H1 (cell line): ENCODE results near the gene ADAMTS17. TPM values are rescaled to one million over a fixed set of nuclear protein-coding genes. Genes with fewer than 3 reads are reported as not detected.

Experiments used
- CTCF ChIA-PET: fragments of 300-600 bp; sonication (Branson Sonifier 250); formaldehyde crosslinking; loops from one replicate; lab custom pipeline; 2021; ENCODE audit not compliant: partially characterized antibody; lab: Charles Lee
- POLR2A ChIA-PET: fragments of 300-600 bp; sonication (Branson Sonifier 250); formaldehyde crosslinking; loops from one replicate; lab custom pipeline; 2021; ENCODE audit warnings: inconsistent platforms; ENCODE audit not compliant: partially characterized antibody; lab: Charles Lee
- DNase-seq, 2 experiments: peaks; one replicate each; pipeline versions ENCODE4 v3.0.0 to v3.0.0-alpha.2; 2010 to 2022; ENCODE audit warnings: low spot score in 2 of 2, low read depth in 1 of 2, mixed read lengths in 1 of 2
- FAIRE-seq: peaks from 2 replicates; lab custom pipeline; 2011; peaks lifted over from hg19 to GRCh38; lab: Jason Lieb, UNC
- H2AFZ ChIP-seq: 2 replicates; pipeline ENCODE4 v1.8.1; 2012; ENCODE audit warnings: low read length, inconsistent platforms
- H2AK5ac ChIP-seq: 2 replicates; pipeline ENCODE4 v1.6.1; 2013; ENCODE audit warnings: low read depth, low read length
- H2BK120ac ChIP-seq: replicated peaks from 2 replicates; pipeline ENCODE3; 2013; ENCODE audit warnings: low read depth, low read length, inconsistent platforms
- H2BK12ac ChIP-seq: 2 replicates; pipeline ENCODE4 v1.6.1; 2013; ENCODE audit warnings: low read depth, low read length
- H2BK15ac ChIP-seq: 2 replicates; pipeline ENCODE4 v1.6.1; 2013; ENCODE audit warnings: low read length
- H2BK20ac ChIP-seq: 2 replicates; pipeline ENCODE4 v1.6.1; 2013; ENCODE audit warnings: low read length
- H2BK5ac ChIP-seq: 2 replicates; pipeline ENCODE4 v1.6.1; 2013; ENCODE audit warnings: low read depth, low read length
- H3K14ac ChIP-seq: 2 replicates; pipeline ENCODE4 v1.6.1; 2013; ENCODE audit warnings: inconsistent platforms; ENCODE audit not compliant: insufficient read length
- H3K18ac ChIP-seq: 2 replicates; pipeline ENCODE4 v1.6.1; 2013; ENCODE audit warnings: low read length; ENCODE audit errors: extremely low read depth
- H3K23ac ChIP-seq: 2 replicates; pipeline ENCODE4 v1.6.1; 2013; ENCODE audit warnings: inconsistent platforms; ENCODE audit not compliant: insufficient read length
- H3K23me2 ChIP-seq: 2 replicates; pipeline ENCODE4 v1.6.1; 2013; ENCODE audit warnings: low read depth, low read length
- H3K27ac ChIP-seq: 2 replicates; pipeline ENCODE4 v1.6.1; 2011; ENCODE audit warnings: low read depth, low read length, inconsistent platforms
- H3K27me3 ChIP-seq, 4 experiments: replicated peaks in 1 of 4; 1 replicate in 1 of 4; 2 replicates in 3 of 4; pipeline versions ENCODE4 v1.6.1 to v1.8.1; 2011 to 2013; ENCODE audit warnings: low read length in 3 of 4, mild to moderate bottlenecking in 3 of 4, inconsistent platforms in 2 of 4, mixed read lengths in 2 of 4, moderate library complexity in 1 of 4; ENCODE audit not compliant: control insufficient read depth in 3 of 4, insufficient read depth in 3 of 4; ENCODE audit errors: extremely low read depth in 1 of 4
- H3K36me3 ChIP-seq, 4 experiments: 2 replicates each; pipeline versions ENCODE4 v1.6.1 to v1.8.1; 2011 to 2013; ENCODE audit warnings: mild to moderate bottlenecking in 4 of 4, low read length in 3 of 4, moderate library complexity in 2 of 4, control low read depth in 1 of 4, inconsistent platforms in 1 of 4; ENCODE audit not compliant: insufficient read depth in 4 of 4, control insufficient read depth in 2 of 4
- H3K4ac ChIP-seq: replicated peaks from 2 replicates; pipeline ENCODE3; 2013; ENCODE audit warnings: low read length, low read depth, mixed read lengths, inconsistent platforms; ENCODE audit not compliant: insufficient read length
- H3K4me1 ChIP-seq, 4 experiments: replicated peaks in 1 of 4; 1 replicate in 1 of 4; 2 replicates in 3 of 4; pipeline versions ENCODE4 v1.6.1 to v1.8.1; 2011 to 2013; ENCODE audit warnings: low read length in 3 of 4, inconsistent platforms in 2 of 4, mixed read lengths in 1 of 4; ENCODE audit not compliant: insufficient read depth in 4 of 4, control insufficient read depth in 3 of 4
- H3K4me2 ChIP-seq, 2 experiments: 2 replicates each; pipeline versions ENCODE4 v1.6.1 to v1.8.1; 2011 to 2013; ENCODE audit warnings: low read depth in 2 of 2, low read length in 2 of 2, control low read depth in 1 of 2, inconsistent platforms in 1 of 2, mild to moderate bottlenecking in 1 of 2; ENCODE audit not compliant: insufficient read depth in 1 of 2
- H3K4me3 ChIP-seq, 4 experiments: fragments of 200-600, 300-600 bp in 1 of 4; sonication (generic), shearing (Covaris generic), sonication (Bioruptor Twin) in 1 of 4; 2 replicates each; pipeline versions ENCODE4 v1.5.1 to v1.8.1; 2011 to 2016; ENCODE audit warnings: low read length in 4 of 4, low read depth in 3 of 4, control low read depth in 2 of 4, inconsistent platforms in 2 of 4, mild to moderate bottlenecking in 2 of 4, mixed read lengths in 1 of 4, moderate library complexity in 1 of 4; ENCODE audit not compliant: insufficient read depth in 2 of 4; ENCODE audit errors: extremely low read depth in 1 of 4
- H3K56ac ChIP-seq: replicated peaks from 2 replicates; pipeline ENCODE3; 2013; ENCODE audit warnings: low read depth, mild to moderate bottlenecking, mixed read lengths, low read length, inconsistent platforms; ENCODE audit not compliant: insufficient read length
- H3K79me1 ChIP-seq: 2 replicates; pipeline ENCODE4 v1.6.1; 2013; ENCODE audit warnings: low read depth, low read length, control low read depth
- H3K79me2 ChIP-seq, 2 experiments: 2 replicates each; pipeline versions ENCODE4 v1.6.1 to v1.8.1; 2012 to 2013; ENCODE audit warnings: low read length in 2 of 2, mild to moderate bottlenecking in 2 of 2, inconsistent platforms in 1 of 2; ENCODE audit not compliant: insufficient read depth in 2 of 2, control insufficient read depth in 1 of 2
- H3K9ac ChIP-seq, 4 experiments: replicated peaks in 1 of 4; 1 replicate in 1 of 4; 2 replicates in 3 of 4; pipeline versions ENCODE4 v1.6.1 to v1.8.1; 2011 to 2013; ENCODE audit warnings: low read depth in 3 of 4, low read length in 3 of 4, control low read depth in 2 of 4, mild to moderate bottlenecking in 2 of 4, moderate library complexity in 2 of 4, inconsistent platforms in 1 of 4; ENCODE audit errors: extremely low read depth in 1 of 4
- H3K9me3 ChIP-seq, 2 experiments: 2 replicates each; pipeline versions ENCODE4 v1.6.1 to v1.8.1; 2012 to 2013; ENCODE audit warnings: mild to moderate bottlenecking in 2 of 2, moderate library complexity in 2 of 2, control low read depth in 1 of 2, inconsistent platforms in 1 of 2, low read depth in 1 of 2, low read length in 1 of 2, mixed read lengths in 1 of 2; ENCODE audit not compliant: insufficient read depth in 2 of 2
- H4K20me1 ChIP-seq, 2 experiments: replicated peaks in 1 of 2; 2 replicates each; pipeline versions ENCODE3 to v1.8.1; 2011 to 2013; ENCODE audit warnings: inconsistent platforms in 2 of 2, low read length in 2 of 2, mild to moderate bottlenecking in 1 of 2; ENCODE audit not compliant: insufficient read depth in 2 of 2, control insufficient read depth in 1 of 2
- H4K5ac ChIP-seq: 2 replicates; pipeline ENCODE4 v1.6.1; 2013; ENCODE audit warnings: low read length, low read depth, mixed read lengths, inconsistent platforms; ENCODE audit not compliant: insufficient read length
- H4K8ac ChIP-seq: 2 replicates; pipeline ENCODE4 v1.8.0; 2013; ENCODE audit warnings: mild to moderate bottlenecking, moderate library complexity, low read length, inconsistent platforms; ENCODE audit not compliant: insufficient read depth; ENCODE audit errors: extremely low read depth
- H4K91ac ChIP-seq: replicated peaks from 2 replicates; pipeline ENCODE3; 2013; ENCODE audit warnings: low read length, mixed read lengths, inconsistent platforms; ENCODE audit not compliant: insufficient read length
- CTBP2 ChIP-seq: IDR thresholded peaks from 2 replicates; pipeline ENCODE4 v1.7.0; 2011; ENCODE audit warnings: borderline replicate concordance, mild to moderate bottlenecking, moderate library complexity, mixed read lengths, low read length; ENCODE audit not compliant: insufficient read depth, insufficient read length
- EGR1 ChIP-seq: IDR thresholded peaks from 2 replicates; pipeline ENCODE4 v1.6.1; 2011; ENCODE audit warnings: low read depth, low read length, borderline replicate concordance
- FOSL1 ChIP-seq: IDR thresholded peaks from 2 replicates; pipeline ENCODE4 v1.6.1; 2011; ENCODE audit warnings: mild to moderate bottlenecking, low read depth, low read length, moderate library complexity; ENCODE audit not compliant: insufficient read depth
- HDAC2 ChIP-seq, 2 experiments: fragments of 300-600 bp in 1 of 2; sonication (generic) in 1 of 2; IDR thresholded peaks; 2 replicates each; pipeline ENCODE4 v1.6.1; 2011 to 2012; ENCODE audit warnings: low read depth in 2 of 2, low read length in 2 of 2, mild to moderate bottlenecking in 2 of 2, moderate library complexity in 2 of 2, borderline replicate concordance in 1 of 2, inconsistent platforms in 1 of 2
- JUND ChIP-seq: IDR thresholded peaks from 2 replicates; pipeline ENCODE4 v1.6.1; 2011; ENCODE audit warnings: mild to moderate bottlenecking, improper control_type of control experiment, low read length
- KDM1A ChIP-seq: fragments of 200-600, 300-600 bp; sonication (generic); IDR thresholded peaks from 2 replicates; pipeline ENCODE4 v1.7.1; 2016; ENCODE audit warnings: mild to moderate bottlenecking, low read length, borderline replicate concordance
- KDM5A ChIP-seq: fragments of 200-600 bp; IDR thresholded peaks from 2 replicates; pipeline ENCODE4 v1.7.1; 2012; ENCODE audit warnings: mild to moderate bottlenecking, low read length, inconsistent platforms, mixed read lengths
- NANOG ChIP-seq: IDR thresholded peaks from 2 replicates; pipeline ENCODE4 v1.6.1; 2011; ENCODE audit warnings: low read length, low read depth, mild to moderate bottlenecking, inconsistent platforms; ENCODE audit not compliant: insufficient read depth, poor library complexity, severe bottlenecking
- POLR2AphosphoS5 ChIP-seq: IDR thresholded peaks from 2 replicates; pipeline ENCODE4 v1.6.1; 2011; ENCODE audit warnings: low read depth, low read length
- SIN3A ChIP-seq, 2 experiments: IDR thresholded peaks in 1 of 2; conservative IDR thresholded peaks in 1 of 2; 2 replicates each; pipeline ENCODE4 v1.6.1; 2011 to 2012; ENCODE audit warnings: low read length in 2 of 2, improper control_type of control experiment in 1 of 2, low read depth in 1 of 2, mild to moderate bottlenecking in 1 of 2
- SIRT6 ChIP-seq: IDR thresholded peaks from one replicate; pipeline ENCODE4 v1.7.1; 2012; ENCODE audit warnings: low read length, inconsistent platforms
- TAF1 ChIP-seq: IDR thresholded peaks from 2 replicates; pipeline ENCODE4 v1.6.1; 2011; ENCODE audit warnings: mild to moderate bottlenecking, low read depth, low read length
- TBP ChIP-seq: IDR thresholded peaks from 2 replicates; pipeline ENCODE4 v1.6.1; 2011; ENCODE audit warnings: low read depth, low read length, improper control_type of control experiment
- TEAD4 ChIP-seq: IDR thresholded peaks from 2 replicates; pipeline ENCODE4 v1.6.1; 2012; ENCODE audit warnings: low read depth, low read length, inconsistent platforms, mixed read lengths
- WGBS, 2 experiments: shearing (Covaris generic) in 1 of 2; methylation state at CpG; one replicate each; pipeline versions ENCODE4 v1.1.6 to v1.1.7; 2013 to 2015; ENCODE audit warnings: low lambda C conversion rate in 2 of 2, mixed read lengths in 2 of 2, inconsistent platforms in 1 of 2, low coverage in 1 of 2, missing lambda C conversion rate in 1 of 2; ENCODE audit not compliant: insufficient replicate concordance in 2 of 2, insufficient coverage in 1 of 2, insufficient read length in 1 of 2; ENCODE audit errors: extremely low coverage in 1 of 2, missing lambda C conversion rate in 1 of 2; 5-methylcytosine and 5-hydroxymethylcytosine counted together
- polyA plus RNA-seq, 7 experiments: library from polyadenylated mRNA; depleted of rRNA in 3 of 7; stranded (reverse) in 5 of 7; unstranded in 2 of 7; fragments of >200 nt in 5 of 7; fragments of 200-250 nt in 2 of 7; gene quantifications; 1 replicate in 5 of 7; 2 replicates in 1 of 7; 4 replicates in 1 of 7; pipeline versions ENCODE4 v1.2.1 to v1.2.3, GENCODE V29; 2011 to 2013; ENCODE audit warnings: missing spikeins in 2 of 7, mixed read lengths in 2 of 7
- total RNA-seq: library from RNA; stranded (reverse); fragmentation: NEBNext Ultra II Directional; extraction: Animal tissue kit (Norgen Biotek cat#: 25700); gene quantifications from 2 replicates; pipeline ENCODE4 v1.2.1, GENCODE V29; 2021

ADAMTS17 gene
- total and polyA plus RNA-seq, 2 of the 8 experiments (the other 6 are each of a cell fraction or from before 2014, with no cell fraction given): 0.51 to 1.7 TPM

DNA sequence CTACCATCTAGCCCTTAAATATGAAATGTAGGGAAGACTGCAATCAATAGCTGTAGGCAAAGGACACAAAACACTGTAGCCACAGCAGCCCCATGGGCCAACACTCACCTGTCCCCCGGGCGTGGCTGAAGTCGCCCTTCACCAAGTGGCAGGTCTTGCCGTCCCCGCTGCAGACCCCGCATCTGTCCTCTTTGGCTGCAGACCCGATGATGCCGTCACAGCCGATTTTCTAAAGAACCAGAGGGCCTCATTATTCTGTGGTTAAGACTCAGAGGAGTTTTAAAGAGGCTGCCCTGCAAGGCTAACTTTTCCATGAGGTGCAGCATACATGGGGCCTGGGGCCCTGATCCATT, 245.6 kb downstream of the ADAMTS17 start:
- Histone ChIP-seq H3K4ac (no peak overlapping the region), H3K4me2 (no peak overlapping the region), H3K4me3 (no peak overlapping the region), H2BK20ac (no peak overlapping the region), H2BK12ac (no peak overlapping the region), H3K18ac (no peak overlapping the region), H4K5ac (no peak overlapping the region), H2AK5ac (no peak overlapping the region), H3K4me1 (peaks cover 0 to 3% (median 0%) of the 10 kb centered on the region in 4 experiments; a peak in 1 of 7 replicates), H3K9ac (no peak overlapping the region), H4K91ac (no peak overlapping the region), H4K8ac (no peak overlapping the region), H3K79me1 (no peaks in the 10 kb centered on the region), H3K23me2 (no peaks in the 10 kb centered on the region), H3K14ac (no peak overlapping the region), H3K27ac (no peak overlapping the region), H2BK15ac (no peak overlapping the region), H2BK120ac (no peak overlapping the region), H2AFZ (no peak overlapping the region), H3K27me3 (no peaks in the 10 kb centered on the region), H3K23ac (no peak overlapping the region), H2BK5ac (no peak overlapping the region), H4K20me1 (no peaks in the 10 kb centered on the region), H3K9me3 (no peaks in the 10 kb centered on the region), H3K36me3 (no peaks in the 10 kb centered on the region), H3K79me2 (no peaks in the 10 kb centered on the region), H3K56ac (no peak overlapping the region)
- FAIRE-seq (no peak), DNase-seq (no peak)
- TF ChIP-seq SIRT6 (no peak), SIN3A (conservative IDR thresholded peaks at IDR 0.05 in 1 of 2, IDR thresholded peaks at IDR 0.05 in 1 of 2; ENCODE audit: low read depth in 1 of 2, low read length in 2 of 2) (no peak), FOSL1 (no peak), KDM1A (no peak), JUND (no peak), NANOG (no peak), POLR2AphosphoS5 (no peak), TAF1 (no peak), TBP (no peak), EGR1 (no peak), TEAD4 (no peak), HDAC2 (IDR thresholded peaks at IDR 0.05; ENCODE audit: borderline replicate concordance in 1 of 2, low read depth in 2 of 2, low read length in 2 of 2) (no peak), CTBP2 (no peak), KDM5A (no peak)
- ChIA-PET CTCF (interaction anchor here (0.6 to 2.5 kb wide), 4 partner anchors 10 to 37 kb away, joined by 3 to 10 read pairs (median 3); no protein-coding TSS in a partner anchor), POLR2A (no interaction called here)
- 91% methylated on average over 9 of the region's 9 CpGs; no CpG with 5 or more reads in 1 of the 2 experiments for WGBS, 2 experiments
